ENCODE data around the gene ABHD5. TPM values are rescaled to one million over a fixed set of nuclear protein-coding genes. Genes with fewer than 3 reads are reported as not detected.

ABHD5 gene
- total and polyA plus RNA-seq, 2 of the 8 experiments (the other 6 are each of a cell fraction or from before 2014, with no cell fraction given), result 10.5 to 16.4 TPM

GRCh38 chr3:43699864-43700263 is 9.1 kb downstream of the ABHD5 start:
- 82% methylated on average over 1 of the region's 1 CpG; no CpG with 5 or more reads in 1 of the 2 experiments for WGBS, 2 experiments (ENCODE audit: extremely low coverage in 1 of 2, insufficient coverage in 1 of 2, insufficient read length in 1 of 2, insufficient replicate concordance in 2 of 2, low coverage in 1 of 2, low lambda C conversion rate in 2 of 2, missing lambda C conversion rate in 1 of 2)
- H2AK5ac ChIP-seq (ENCODE audit: low read depth, low read length), result no peak overlapping the region
- no peak overlapping the region for H2BK15ac ChIP-seq (ENCODE audit: low read length)
- H2AFZ ChIP-seq (ENCODE audit: low read length), result no peak overlapping the region
- H3K23ac ChIP-seq (ENCODE audit: insufficient read length), result no peak overlapping the region
- TF ChIP-seq BACH1 (IDR thresholded peaks at IDR 0.05; ENCODE audit: low read length) (no peak), RAD21 (IDR thresholded peaks at IDR 0.05 in 1 of 2, conservative IDR thresholded peaks at IDR 0.05 in 1 of 2; ENCODE audit: low read depth in 2 of 2, low read length in 2 of 2) (peak; percentile 23 to 40; a peak in 2 of 4 replicates), CTCF (IDR thresholded peaks at IDR 0.05; ENCODE audit: control extremely low read depth in 1 of 3, insufficient read depth in 1 of 3, low read depth in 1 of 3, low read length in 3 of 3) (peak in 2 of 3 experiments; percentile 30 to 51; a peak in 3 of 4 replicates), SIX5 (IDR thresholded peaks at IDR 0.05; ENCODE audit: low read depth, low read length) (no peak)
- ChIA-PET POLR2A (ENCODE audit: partially characterized antibody) (interaction anchor here (2.4 kb wide), 1 partner anchor 9 kb away, joined by 9 read pairs; the partner anchor contains the start of gene ABHD5), CTCF (ENCODE audit: partially characterized antibody) (interaction anchor here (0.7 to 2.1 kb wide), 2 partner anchors 8 to 52 kb away, joined by 3 to 9 read pairs; no protein-coding TSS in a partner anchor)
- H3K23me2 ChIP-seq (ENCODE audit: low read depth, low read length), result no peaks in the 10 kb centered on the region
- DNase-seq (ENCODE audit: low read depth in 1 of 2, low spot score in 2 of 2) (no peak), FAIRE-seq (no peak)
- H3K14ac ChIP-seq (ENCODE audit: insufficient read length), result no peak overlapping the region
- no peak overlapping the region for H3K56ac ChIP-seq (replicated peaks; ENCODE audit: insufficient read length, low read depth, low read length)
- no peak overlapping the region for H3K4me2 ChIP-seq (ENCODE audit: insufficient read depth in 1 of 2, low read depth in 2 of 2, low read length in 2 of 2)
- H3K27ac ChIP-seq (ENCODE audit: low read depth, low read length), result no peak overlapping the region
- H3K9me3 ChIP-seq (ENCODE audit: insufficient read depth in 2 of 2, low read depth in 1 of 2, low read length in 1 of 2), result no peaks in the 10 kb centered on the region
- no peak overlapping the region for H3K18ac ChIP-seq (ENCODE audit: extremely low read depth, low read length)
- H3K79me1 ChIP-seq (ENCODE audit: low read depth, low read length), result no peaks in the 10 kb centered on the region
- H4K5ac ChIP-seq (ENCODE audit: insufficient read length, low read depth, low read length), result no peak overlapping the region
- no peaks in the 10 kb centered on the region for H3K27me3 ChIP-seq (replicated peaks in 1 of 4; ENCODE audit: control insufficient read depth in 3 of 4, extremely low read depth in 1 of 4, insufficient read depth in 3 of 4, low read length in 3 of 4)
- H3K9ac ChIP-seq (replicated peaks in 1 of 4; ENCODE audit: extremely low read depth in 1 of 4, low read depth in 3 of 4, low read length in 3 of 4), result no peak overlapping the region
- H2BK12ac ChIP-seq (ENCODE audit: low read depth, low read length), result no peak overlapping the region
- H2BK120ac ChIP-seq (replicated peaks; ENCODE audit: low read depth, low read length), result no peak overlapping the region
- no peak overlapping the region for H3K4me3 ChIP-seq (ENCODE audit: extremely low read depth in 1 of 4, insufficient read depth in 2 of 4, low read depth in 3 of 4, low read length in 4 of 4)
- H2BK5ac ChIP-seq (ENCODE audit: low read depth, low read length), result no peak overlapping the region
- no peak overlapping the region for H2BK20ac ChIP-seq (ENCODE audit: low read length)
- H4K20me1 ChIP-seq (replicated peaks in 1 of 2; ENCODE audit: control insufficient read depth in 1 of 2, insufficient read depth in 2 of 2, low read length in 2 of 2), result peaks cover 0 to 1% of the 10 kb centered on the region in 2 experiments
- no peak overlapping the region for H4K91ac ChIP-seq (replicated peaks; ENCODE audit: insufficient read length, low read length)
- no peak overlapping the region for H3K4ac ChIP-seq (replicated peaks; ENCODE audit: insufficient read length, low read depth, low read length)
- peaks cover 0 to 38% of the 10 kb centered on the region in 2 experiments; a peak in 2 of 4 replicates for H3K79me2 ChIP-seq (ENCODE audit: control insufficient read depth in 1 of 2, insufficient read depth in 2 of 2, low read length in 2 of 2)
- H4K8ac ChIP-seq (ENCODE audit: extremely low read depth, insufficient read depth, low read length), result no peak overlapping the region
- H3K4me1 ChIP-seq (replicated peaks in 1 of 4; ENCODE audit: control insufficient read depth in 3 of 4, insufficient read depth in 4 of 4, low read length in 3 of 4), result peaks cover 0 to 7% (median 4%) of the 10 kb centered on the region in 4 experiments; a peak in 3 of 7 replicates
- peaks cover 2 to 3% (median 3%) of the 10 kb centered on the region in 4 experiments; a peak in 4 of 8 replicates for H3K36me3 ChIP-seq (ENCODE audit: control insufficient read depth in 2 of 4, insufficient read depth in 4 of 4, low read length in 3 of 4)
